ENCODE data around the gene SETDB1.

Gene SETDB1

GRCh38 chr1:150957666-150958065 is 31.5 kb downstream of the SETDB1 start:
- TF ChIP-seq CTCF (IDR thresholded peaks at IDR 0.05; ENCODE audit: low read depth, low read length, missing control alignments), result no peak
- in situ Hi-C loops (cut with HindIII; ENCODE audit: low sequenced_read_pairs), result no loop called here
- H3K4me3 ChIP-seq (ENCODE audit: low read depth, low read length), result no peak overlapping the region
- no peak for DNase-seq (ENCODE audit: low read depth)

GRCh38 chr1:150960646-150961045 is 34.5 kb downstream of the SETDB1 start:
- in situ Hi-C loops (cut with HindIII; ENCODE audit: low sequenced_read_pairs), result no loop called here
- DNase-seq (ENCODE audit: low read depth), result no peak
- no peak for TF ChIP-seq CTCF (IDR thresholded peaks at IDR 0.05; ENCODE audit: low read depth, low read length, missing control alignments)
- H3K4me3 ChIP-seq (ENCODE audit: low read depth, low read length), result no peak overlapping the region

GRCh38 chr1:150961756-150962155 is 35.6 kb downstream of the SETDB1 start:
- in situ Hi-C loops (cut with HindIII; ENCODE audit: low sequenced_read_pairs), result no loop called here
- TF ChIP-seq CTCF (IDR thresholded peaks at IDR 0.05; ENCODE audit: low read depth, low read length, missing control alignments), result no peak
- no peak overlapping the region for H3K4me3 ChIP-seq (ENCODE audit: low read depth, low read length)
- no peak for DNase-seq (ENCODE audit: low read depth)

- in situ Hi-C loops (cut with HindIII; ENCODE audit: low sequenced_read_pairs), result no loop called here
- no peak for DNase-seq (ENCODE audit: low read depth)
- no peak overlapping the region for H3K4me3 ChIP-seq (ENCODE audit: low read depth, low read length)
- TF ChIP-seq CTCF (IDR thresholded peaks at IDR 0.05; ENCODE audit: low read depth, low read length, missing control alignments), result no peak
Observed at GRCh38 chr1:150963321-150964163, 37.4 kb downstream of the SETDB1 start.

DNA sequence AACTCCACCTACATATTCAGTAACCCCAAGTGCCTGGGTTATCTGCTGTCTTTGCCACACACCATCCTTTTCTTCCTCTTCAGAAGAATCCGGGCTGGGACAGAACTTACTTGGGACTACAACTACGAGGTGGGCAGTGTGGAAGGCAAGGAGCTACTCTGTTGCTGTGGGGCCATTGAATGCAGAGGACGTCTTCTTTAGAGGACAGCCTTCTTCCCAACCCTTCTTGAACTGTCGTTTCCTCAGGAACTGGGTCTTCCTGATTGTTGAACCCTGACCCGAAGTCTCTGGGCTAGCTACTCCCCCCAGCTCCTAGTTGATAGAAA is 38.0 kb downstream of the SETDB1 start:
- TF ChIP-seq CTCF (IDR thresholded peaks at IDR 0.05; ENCODE audit: low read depth, low read length, missing control alignments), result no peak
- in situ Hi-C loops (cut with HindIII; ENCODE audit: low sequenced_read_pairs), result no loop called here
- no peak overlapping the region for H3K4me3 ChIP-seq (ENCODE audit: low read depth, low read length)
- DNase-seq (ENCODE audit: low read depth), result no peak

DNA sequence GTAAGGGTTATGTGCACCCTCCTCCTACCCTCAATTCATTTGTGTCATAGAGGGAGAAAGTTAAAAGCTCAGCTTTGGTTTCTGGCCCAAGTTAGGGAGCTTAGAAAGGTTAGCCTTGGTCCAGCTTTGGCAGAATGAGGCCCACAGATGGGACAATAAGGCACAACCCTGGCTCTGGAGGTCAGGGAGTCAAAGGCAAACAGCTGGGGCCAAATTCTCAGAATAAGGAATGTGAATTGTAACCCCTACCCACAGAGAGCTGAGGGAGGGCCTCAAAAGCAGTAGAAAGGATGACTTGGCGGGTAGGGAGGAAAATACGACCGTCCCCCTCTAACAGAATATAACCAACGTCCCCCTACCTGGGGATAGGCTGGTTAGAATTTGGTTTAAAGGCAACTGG is 39.4 kb downstream of the SETDB1 start:
- in situ Hi-C loops (cut with HindIII; ENCODE audit: low sequenced_read_pairs), result no loop called here
- TF ChIP-seq CTCF (IDR thresholded peaks at IDR 0.05; ENCODE audit: low read depth, low read length, missing control alignments), result no peak
- H3K4me3 ChIP-seq (ENCODE audit: low read depth, low read length), result no peak overlapping the region
- DNase-seq (ENCODE audit: low read depth), result no peak
